Loucy (cell line): ENCODE data around the gene DNAH8.

ENCODE experiments used
- EZH2phosphoT487 ChIP-seq: fragments of 200-600 bp; IDR thresholded peaks from 2 replicates; pipeline ENCODE4 v1.6.1; 2018; ENCODE audit warnings: antibody characterized with exemption, mild to moderate bottlenecking, moderate library complexity, borderline replicate concordance
- TF ChIP-seq, protein P1 (sequence below): fragments of 200-600 bp; sonication (generic); conservative IDR thresholded peaks from 2 replicates; pipeline ENCODE4 v1.5.1; 2014; ENCODE audit warnings: mild to moderate bottlenecking, antibody characterized with exemption, low read length

DNA sequence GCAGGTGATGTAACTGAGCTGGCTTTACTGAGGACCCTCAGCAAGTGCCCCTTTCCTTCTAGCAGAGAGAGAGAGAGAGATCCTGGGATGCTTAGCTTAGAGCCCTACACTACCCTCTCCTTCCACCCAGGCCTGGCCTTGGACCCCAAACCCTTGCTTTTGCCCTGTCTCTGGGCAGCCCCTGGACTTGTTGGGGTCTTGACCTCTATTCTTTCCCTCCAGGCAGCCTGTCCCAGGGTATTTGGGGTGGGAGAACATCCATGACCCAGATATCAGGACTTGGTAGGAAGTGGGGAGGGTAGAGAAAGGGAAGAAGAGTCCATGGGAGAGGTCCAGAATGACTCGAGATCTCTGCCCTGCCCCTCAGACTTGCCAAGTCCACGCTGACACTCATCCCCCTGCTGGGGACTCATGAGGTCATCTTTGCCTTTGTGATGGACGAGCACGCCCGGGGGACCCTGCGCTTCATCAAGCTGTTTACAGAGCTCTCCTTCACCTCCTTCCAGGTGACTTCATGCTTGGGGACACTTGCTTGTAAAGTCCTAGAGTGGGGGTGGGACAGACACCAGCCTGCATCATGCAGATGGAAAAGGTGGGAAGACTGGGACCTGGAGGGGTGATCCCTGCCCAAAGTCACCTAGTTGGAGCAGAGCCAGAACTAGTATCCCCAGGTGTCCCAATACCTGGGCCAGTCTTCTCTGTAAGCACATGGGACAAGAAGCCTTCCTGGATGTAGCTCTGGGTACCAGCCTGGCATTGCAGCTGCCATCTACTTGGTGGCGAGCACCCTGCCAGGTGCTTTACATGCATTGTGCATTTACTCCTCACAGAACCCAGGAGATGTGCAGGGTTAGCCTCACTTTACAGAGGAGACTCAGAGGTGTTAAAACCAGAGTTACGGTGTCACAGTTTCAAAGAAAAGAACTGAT is 364.4 kb downstream of the DNAH8 start:
- TF ChIP-seq, protein P1, sequence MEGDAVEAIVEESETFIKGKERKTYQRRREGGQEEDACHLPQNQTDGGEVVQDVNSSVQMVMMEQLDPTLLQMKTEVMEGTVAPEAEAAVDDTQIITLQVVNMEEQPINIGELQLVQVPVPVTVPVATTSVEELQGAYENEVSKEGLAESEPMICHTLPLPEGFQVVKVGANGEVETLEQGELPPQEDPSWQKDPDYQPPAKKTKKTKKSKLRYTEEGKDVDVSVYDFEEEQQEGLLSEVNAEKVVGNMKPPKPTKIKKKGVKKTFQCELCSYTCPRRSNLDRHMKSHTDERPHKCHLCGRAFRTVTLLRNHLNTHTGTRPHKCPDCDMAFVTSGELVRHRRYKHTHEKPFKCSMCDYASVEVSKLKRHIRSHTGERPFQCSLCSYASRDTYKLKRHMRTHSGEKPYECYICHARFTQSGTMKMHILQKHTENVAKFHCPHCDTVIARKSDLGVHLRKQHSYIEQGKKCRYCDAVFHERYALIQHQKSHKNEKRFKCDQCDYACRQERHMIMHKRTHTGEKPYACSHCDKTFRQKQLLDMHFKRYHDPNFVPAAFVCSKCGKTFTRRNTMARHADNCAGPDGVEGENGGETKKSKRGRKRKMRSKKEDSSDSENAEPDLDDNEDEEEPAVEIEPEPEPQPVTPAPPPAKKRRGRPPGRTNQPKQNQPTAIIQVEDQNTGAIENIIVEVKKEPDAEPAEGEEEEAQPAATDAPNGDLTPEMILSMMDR, result no peak
- TF ChIP-seq EZH2phosphoT487, result no peak
